Measurements from ENCODE around the gene SOX9. TPM values are rescaled to one million over a fixed set of nuclear protein-coding genes. Genes with fewer than 3 reads are reported as not detected.
"Not testable (repeated sequence)": the region's sequence is repeated elsewhere in the genome, so short reads cannot be mapped to it uniquely, and the experiment has no call there.

Gene SOX9
- polyA plus RNA-seq, 1 donor, result 48.0 TPM

DNA sequence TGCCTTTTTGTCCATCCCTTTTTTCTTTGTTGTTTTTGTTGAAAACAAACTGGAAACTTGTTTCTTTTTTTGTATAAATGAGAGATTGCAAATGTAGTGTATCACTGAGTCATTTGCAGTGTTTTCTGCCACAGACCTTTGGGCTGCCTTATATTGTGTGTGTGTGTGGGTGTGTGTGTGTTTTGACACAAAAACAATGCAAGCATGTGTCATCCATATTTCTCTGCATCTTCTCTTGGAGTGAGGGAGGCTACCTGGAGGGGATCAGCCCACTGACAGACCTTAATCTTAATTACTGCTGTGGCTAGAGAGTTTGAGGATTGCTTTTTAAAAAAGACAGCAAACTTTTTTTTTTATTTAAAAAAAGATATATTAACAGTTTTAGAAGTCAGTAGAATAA lies 4.9 kb downstream of the SOX9 start:
- no peak for DNase-seq
- no peaks in the 10 kb centered on the region for H3K9me3 ChIP-seq (ENCODE audit: control insufficient read depth, low read depth, low read length)
- peaks cover 17% of the 10 kb centered on the region for H3K4me1 ChIP-seq (ENCODE audit: control insufficient read depth, insufficient read depth, low read length)
- peak overlapping the region; percentile 42 for H3K27ac ChIP-seq (ENCODE audit: low read length)
- H3K27me3 ChIP-seq (ENCODE audit: control insufficient read depth, insufficient read depth, low read length), result peaks cover 31% of the 10 kb centered on the region
- no peak overlapping the region for H3K4me3 ChIP-seq (ENCODE audit: low read length)
- H3K36me3 ChIP-seq (ENCODE audit: control insufficient read depth, insufficient read depth, low read length), result peaks cover 7% of the 10 kb centered on the region

DNA sequence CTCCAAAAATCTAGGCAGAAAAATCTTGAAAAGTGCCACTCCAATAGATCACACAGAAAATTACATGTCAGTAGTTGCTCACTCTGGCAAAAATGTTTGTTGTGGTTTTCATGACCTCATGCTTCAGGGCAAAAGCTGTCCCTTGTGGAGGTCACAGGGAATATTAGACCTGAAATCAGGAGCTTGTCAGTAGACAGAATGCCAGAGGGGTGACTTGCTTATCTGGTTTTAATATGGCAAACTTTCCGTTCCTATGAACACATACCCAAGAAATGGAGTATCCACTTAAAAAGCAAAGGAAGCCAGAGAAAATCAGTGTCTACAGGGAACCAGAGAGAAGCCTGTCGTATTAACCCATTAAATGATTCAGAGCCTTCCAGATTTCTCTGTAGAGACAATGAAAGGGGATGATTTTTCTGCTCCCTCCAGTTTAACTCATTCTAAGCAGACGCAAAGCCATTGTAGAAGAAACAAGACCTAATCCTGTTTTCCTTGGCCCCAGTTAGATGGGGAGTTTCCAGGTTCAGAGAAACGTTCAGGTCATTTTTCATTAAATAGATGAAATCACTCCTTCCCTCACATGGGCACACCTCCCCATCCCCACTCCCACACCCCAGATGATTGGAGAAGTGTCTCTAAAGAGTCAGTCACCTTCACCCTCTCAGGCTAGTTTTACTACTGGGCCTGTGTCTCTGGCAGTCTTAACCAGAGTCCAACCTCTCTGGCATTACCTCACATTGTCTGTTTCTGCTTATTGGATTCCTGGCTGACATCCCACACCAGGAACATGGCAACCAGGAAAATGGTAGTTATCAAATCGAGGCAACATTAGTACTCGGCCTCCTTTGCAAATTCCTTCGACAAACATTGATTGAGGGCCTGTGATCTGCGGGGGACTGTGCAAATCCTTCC lies 6.0 kb downstream of the SOX9 start:
- H3K9me3 ChIP-seq (ENCODE audit: control insufficient read depth, low read depth, low read length), result no peaks in the 10 kb centered on the region
- WGBS (ENCODE audit: insufficient coverage, low lambda C conversion rate), result no CpG with 5 or more reads among the region's 8 CpGs
- H3K4me3 ChIP-seq (ENCODE audit: low read length), result no peak overlapping the region
- peak; percentile 57 to 84 for DNase-seq
- peaks cover 17% of the 10 kb centered on the region for H3K4me1 ChIP-seq (ENCODE audit: control insufficient read depth, insufficient read depth, low read length)
- H3K36me3 ChIP-seq (ENCODE audit: control insufficient read depth, insufficient read depth, low read length), result peaks cover 7% of the 10 kb centered on the region
- peak overlapping the region; percentile 42 for H3K27ac ChIP-seq (ENCODE audit: low read length)
- H3K27me3 ChIP-seq (ENCODE audit: control insufficient read depth, insufficient read depth, low read length), result peaks cover 20% of the 10 kb centered on the region

DNA sequence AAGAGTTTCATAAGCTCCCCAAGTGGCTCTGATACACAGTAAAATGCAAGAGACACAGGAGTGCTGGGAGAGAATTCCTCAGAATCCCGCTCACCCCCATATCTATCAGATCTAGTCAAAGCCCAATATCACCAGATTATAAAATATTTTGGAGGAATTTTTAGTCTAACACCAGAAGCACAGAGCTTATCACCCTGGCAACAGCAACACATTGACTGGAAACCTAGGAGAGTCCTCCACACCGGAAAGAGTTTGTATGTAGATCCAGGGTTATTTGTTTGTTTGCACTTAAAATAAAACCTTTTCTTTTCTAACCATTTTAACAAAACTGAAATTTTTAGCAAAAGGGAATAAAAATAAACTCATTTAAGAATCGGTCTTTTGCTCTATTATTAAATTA lies 7.2 kb downstream of the SOX9 start:
- Histone ChIP-seq H3K9me3 (ENCODE audit: control insufficient read depth, low read depth, low read length) (no peaks in the 10 kb centered on the region), H3K4me3 (ENCODE audit: low read length) (no peak overlapping the region), H3K27me3 (ENCODE audit: control insufficient read depth, insufficient read depth, low read length) (peaks cover 10% of the 10 kb centered on the region), H3K36me3 (ENCODE audit: control insufficient read depth, insufficient read depth, low read length) (peaks cover 7% of the 10 kb centered on the region), H3K27ac (ENCODE audit: low read length) (no peak overlapping the region), H3K4me1 (ENCODE audit: control insufficient read depth, insufficient read depth, low read length) (peaks cover 17% of the 10 kb centered on the region)
- no peak for DNase-seq
- no CpG with 5 or more reads among the region's 3 CpGs for WGBS (ENCODE audit: insufficient coverage, low lambda C conversion rate)

DNA sequence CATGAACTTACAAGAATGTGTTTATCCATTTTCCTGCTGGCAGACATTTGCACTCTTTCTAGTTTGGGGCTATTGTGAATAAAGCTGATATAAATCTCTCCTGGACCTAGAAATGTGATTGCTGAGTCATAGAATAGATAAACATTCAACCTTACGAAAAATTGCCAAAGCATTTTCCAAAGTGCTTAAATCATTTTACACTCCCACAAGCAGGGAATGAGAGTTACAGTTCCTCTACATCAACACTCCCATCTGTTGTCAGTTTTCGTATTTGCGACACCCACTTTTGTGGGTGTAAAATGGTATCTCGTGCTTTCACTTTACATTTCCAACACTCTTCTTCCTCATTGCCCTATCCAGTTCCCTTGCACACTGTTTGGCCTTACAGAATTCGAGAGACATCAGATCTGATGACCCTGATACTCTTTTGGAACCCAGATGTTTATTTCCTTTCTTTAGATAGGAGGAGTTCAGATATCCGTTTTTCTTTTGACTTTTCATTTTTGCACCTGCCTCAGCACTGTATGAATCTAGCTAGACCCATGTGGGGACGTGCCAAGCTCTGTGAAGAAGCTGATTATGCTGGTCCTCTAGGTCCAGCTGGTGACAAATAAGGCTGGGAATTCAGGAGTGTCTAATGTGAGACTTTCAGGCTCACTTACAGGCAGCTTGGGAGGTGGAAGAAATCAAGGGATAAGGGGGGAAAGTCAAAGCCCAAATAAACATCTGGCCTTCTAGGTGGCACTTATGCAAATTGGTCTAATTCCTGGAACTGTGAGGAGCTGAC lies 14.0 kb downstream of the SOX9 start:
- 60% methylated on average over 2 of the region's 7 CpGs for WGBS (ENCODE audit: insufficient coverage, low lambda C conversion rate)
- Histone ChIP-seq H3K27ac (ENCODE audit: low read length) (no peak overlapping the region), H3K4me1 (ENCODE audit: control insufficient read depth, insufficient read depth, low read length) (no peaks in the 10 kb centered on the region), H3K27me3 (ENCODE audit: control insufficient read depth, insufficient read depth, low read length) (no peaks in the 10 kb centered on the region), H3K36me3 (ENCODE audit: control insufficient read depth, insufficient read depth, low read length) (no peaks in the 10 kb centered on the region), H3K4me3 (ENCODE audit: low read length) (no peak overlapping the region), H3K9me3 (ENCODE audit: control insufficient read depth, low read depth, low read length) (no peaks in the 10 kb centered on the region)
- DNase-seq, result no peak

DNA sequence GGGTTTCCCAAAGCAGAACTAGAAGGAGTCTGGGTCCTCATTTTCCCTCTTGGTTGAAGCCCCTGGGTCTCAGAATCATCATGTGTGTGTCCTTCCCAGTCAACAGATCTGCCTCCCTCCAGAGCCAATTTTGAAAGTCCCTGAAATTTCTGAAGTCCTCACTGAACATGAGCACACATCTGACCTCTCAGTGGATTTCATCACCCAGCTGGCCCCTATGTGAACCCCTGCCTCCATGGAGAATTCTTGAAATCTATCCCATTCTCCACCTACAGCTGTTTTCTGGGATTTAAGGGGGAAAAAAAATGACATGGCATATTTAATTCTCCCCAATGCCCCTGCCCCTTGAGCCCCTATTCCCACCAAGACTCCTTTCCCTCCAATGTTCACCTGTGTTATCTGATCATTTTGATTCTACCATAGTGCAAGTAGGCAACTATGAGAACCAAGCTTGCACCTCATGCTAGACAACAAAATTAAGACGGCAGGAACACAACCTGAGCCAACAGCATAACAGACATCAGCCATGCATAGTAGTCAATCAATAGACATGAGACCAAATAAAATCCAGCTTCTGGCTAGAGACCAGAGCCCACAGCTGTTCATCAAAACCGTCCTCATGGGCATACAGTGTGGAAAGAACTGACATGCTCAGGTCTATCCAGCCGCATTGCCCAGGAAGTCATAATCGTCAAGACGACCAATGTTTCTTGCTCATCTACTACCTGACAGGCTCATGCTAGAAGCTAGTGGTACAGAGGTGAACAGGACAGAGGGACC lies 14.9 kb downstream of the SOX9 start:
- Histone ChIP-seq H3K9me3 (ENCODE audit: control insufficient read depth, low read depth, low read length) (no peaks in the 10 kb centered on the region), H3K27me3 (ENCODE audit: control insufficient read depth, insufficient read depth, low read length) (no peaks in the 10 kb centered on the region), H3K27ac (ENCODE audit: low read length) (no peak overlapping the region), H3K4me1 (ENCODE audit: control insufficient read depth, insufficient read depth, low read length) (no peaks in the 10 kb centered on the region), H3K4me3 (ENCODE audit: low read length) (no peak overlapping the region), H3K36me3 (ENCODE audit: control insufficient read depth, insufficient read depth, low read length) (no peaks in the 10 kb centered on the region)
- DNase-seq, result no peak
- no CpG with 5 or more reads among the region's 5 CpGs for WGBS (ENCODE audit: insufficient coverage, low lambda C conversion rate)

DNA sequence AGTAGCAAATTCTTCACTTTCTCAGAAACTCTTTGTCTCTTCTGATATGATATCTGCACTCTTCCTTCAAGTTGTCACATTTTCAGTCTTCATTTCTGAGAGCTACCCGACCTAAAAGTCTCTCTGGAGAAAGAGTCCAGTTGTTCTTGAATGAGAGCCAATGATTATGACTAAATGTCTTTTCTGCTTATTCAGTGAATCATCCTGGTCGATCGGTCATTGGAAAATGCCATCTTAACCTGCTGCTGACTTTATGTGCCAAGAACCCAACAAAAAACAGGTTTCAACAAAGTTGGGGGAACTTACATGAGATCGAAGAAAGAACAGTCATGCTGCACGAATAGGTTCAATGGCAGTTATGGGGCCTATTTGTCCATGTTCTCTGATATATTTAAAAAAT lies 15.9 kb downstream of the SOX9 start:
- no peaks in the 10 kb centered on the region for H3K36me3 ChIP-seq (ENCODE audit: control insufficient read depth, insufficient read depth, low read length)
- no peaks in the 10 kb centered on the region for H3K4me1 ChIP-seq (ENCODE audit: control insufficient read depth, insufficient read depth, low read length)
- H3K27me3 ChIP-seq (ENCODE audit: control insufficient read depth, insufficient read depth, low read length), result no peaks in the 10 kb centered on the region
- no peak overlapping the region for H3K4me3 ChIP-seq (ENCODE audit: low read length)
- H3K27ac ChIP-seq (ENCODE audit: low read length), result no peak overlapping the region
- DNase-seq, result no peak
- no peaks in the 10 kb centered on the region for H3K9me3 ChIP-seq (ENCODE audit: control insufficient read depth, low read depth, low read length)
- WGBS (ENCODE audit: insufficient coverage, low lambda C conversion rate), result no CpG with 5 or more reads among the region's 5 CpGs

DNA sequence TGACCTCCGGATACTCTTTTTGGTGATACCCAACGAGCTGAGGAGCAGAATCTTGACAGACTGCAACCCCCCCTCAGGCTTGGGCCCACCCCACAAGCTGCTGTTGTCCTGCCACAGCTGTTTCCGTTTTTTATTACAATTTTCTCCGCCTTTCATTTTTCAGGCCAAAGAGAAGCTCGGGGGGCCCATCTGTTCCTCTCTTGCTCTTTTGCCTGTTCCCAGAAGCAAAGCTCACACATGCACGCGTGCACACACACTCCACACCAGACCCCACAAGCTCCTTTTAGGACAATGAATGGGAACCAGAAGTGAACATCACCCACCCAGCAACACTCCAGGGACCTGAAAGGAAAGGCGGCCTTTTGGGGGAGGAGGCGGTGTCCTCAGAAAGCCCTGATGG lies 16.3 kb downstream of the SOX9 start:
- Histone ChIP-seq H3K27ac (ENCODE audit: low read length) (no peak overlapping the region), H3K27me3 (ENCODE audit: control insufficient read depth, insufficient read depth, low read length) (no peaks in the 10 kb centered on the region), H3K4me3 (ENCODE audit: low read length) (no peak overlapping the region), H3K4me1 (ENCODE audit: control insufficient read depth, insufficient read depth, low read length) (no peaks in the 10 kb centered on the region), H3K36me3 (ENCODE audit: control insufficient read depth, insufficient read depth, low read length) (no peaks in the 10 kb centered on the region), H3K9me3 (ENCODE audit: control insufficient read depth, low read depth, low read length) (no peaks in the 10 kb centered on the region)
- WGBS (ENCODE audit: insufficient coverage, low lambda C conversion rate), result 89% methylated on average over 4 of the region's 9 CpGs
- DNase-seq, result no peak

DNA sequence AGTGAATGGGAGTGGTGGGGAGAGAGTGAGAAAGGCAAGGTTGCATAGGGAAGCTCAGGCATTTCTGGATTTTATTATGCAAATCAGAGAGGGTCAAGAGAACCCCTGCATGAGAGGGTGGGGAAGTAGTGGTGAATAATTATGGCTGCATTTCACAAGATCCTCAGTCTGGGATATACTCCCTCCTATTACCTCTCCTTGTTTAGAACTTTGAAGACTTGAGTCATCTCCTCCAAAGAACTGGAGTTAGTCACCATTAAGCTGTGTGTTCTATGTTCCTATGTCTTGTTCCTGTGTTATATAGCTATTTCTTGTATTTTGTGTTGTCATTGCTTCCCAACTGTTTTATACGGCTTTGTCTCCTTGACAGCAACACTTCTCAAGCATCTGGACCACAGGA lies 18.4 kb downstream of the SOX9 start:
- H3K4me3 ChIP-seq (ENCODE audit: low read length), result no peak overlapping the region
- H3K27me3 ChIP-seq (ENCODE audit: control insufficient read depth, insufficient read depth, low read length), result no peaks in the 10 kb centered on the region
- H3K4me1 ChIP-seq (ENCODE audit: control insufficient read depth, insufficient read depth, low read length), result peaks cover 12% of the 10 kb centered on the region
- no peaks in the 10 kb centered on the region for H3K9me3 ChIP-seq (ENCODE audit: control insufficient read depth, low read depth, low read length)
- 88% methylated on average over 1 of the region's 1 CpG for WGBS (ENCODE audit: insufficient coverage, low lambda C conversion rate)
- no peaks in the 10 kb centered on the region for H3K36me3 ChIP-seq (ENCODE audit: control insufficient read depth, insufficient read depth, low read length)
- no peak overlapping the region for H3K27ac ChIP-seq (ENCODE audit: low read length)
- no peak for DNase-seq

DNA sequence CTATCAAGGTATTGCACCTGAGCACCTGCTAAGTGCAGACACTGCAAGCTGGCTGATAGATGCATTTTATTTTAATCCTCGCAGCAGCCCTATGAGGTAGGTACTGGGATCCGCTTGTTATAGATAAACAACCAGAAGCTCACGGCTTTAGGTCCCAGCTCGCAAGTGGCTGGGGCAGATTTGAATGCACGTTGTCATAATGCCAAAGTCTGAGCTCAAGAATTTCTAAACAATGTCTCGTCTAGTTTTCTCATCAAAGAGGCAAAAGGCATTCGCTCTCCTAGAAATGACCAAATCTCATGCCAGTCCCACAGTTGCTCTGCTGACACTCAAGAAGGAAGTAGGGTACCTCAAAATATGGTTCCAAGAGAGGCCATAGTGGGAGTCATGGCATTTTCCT lies 20.5 kb downstream of the SOX9 start:
- 94% methylated on average over 3 of the region's 7 CpGs for WGBS (ENCODE audit: insufficient coverage, low lambda C conversion rate)
- DNase-seq, result no peak
- no peaks in the 10 kb centered on the region for H3K9me3 ChIP-seq (ENCODE audit: control insufficient read depth, low read depth, low read length)
- no peaks in the 10 kb centered on the region for H3K36me3 ChIP-seq (ENCODE audit: control insufficient read depth, insufficient read depth, low read length)
- H3K4me1 ChIP-seq (ENCODE audit: control insufficient read depth, insufficient read depth, low read length), result peaks cover 12% of the 10 kb centered on the region
- H3K27ac ChIP-seq (ENCODE audit: low read length), result no peak overlapping the region
- no peaks in the 10 kb centered on the region for H3K27me3 ChIP-seq (ENCODE audit: control insufficient read depth, insufficient read depth, low read length)
- H3K4me3 ChIP-seq (ENCODE audit: low read length), result no peak overlapping the region

DNA sequence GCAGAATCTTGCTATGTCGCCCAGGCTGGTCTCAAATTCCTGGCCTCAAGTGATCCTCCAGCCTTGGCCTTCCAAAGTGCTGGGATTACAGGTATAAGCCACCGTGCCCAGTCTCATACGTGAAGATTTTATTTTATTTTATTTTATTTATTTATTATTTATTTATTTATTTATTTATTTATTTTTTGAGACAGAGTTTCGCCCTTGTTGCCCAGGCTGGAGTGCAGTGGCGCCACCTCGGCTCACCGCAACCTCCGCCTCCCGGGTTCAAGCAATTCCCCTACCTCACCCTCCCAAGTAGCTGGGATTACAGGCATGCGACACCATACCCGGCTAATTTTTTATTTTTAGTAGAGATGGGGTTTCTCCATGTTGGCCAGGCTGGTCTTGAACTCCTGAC lies 21.3 kb downstream of the SOX9 start:
- 100% methylated on average over 1 of the region's 11 CpGs for WGBS (ENCODE audit: insufficient coverage, low lambda C conversion rate)
- H3K36me3 ChIP-seq (ENCODE audit: control insufficient read depth, insufficient read depth, low read length); H3K9me3 ChIP-seq (ENCODE audit: control insufficient read depth, low read depth, low read length); DNase-seq; H3K4me3 ChIP-seq (ENCODE audit: low read length); H3K27me3 ChIP-seq (ENCODE audit: control insufficient read depth, insufficient read depth, low read length); H3K27ac ChIP-seq (ENCODE audit: low read length): not testable (repeated sequence)
- peaks cover 12% of the 10 kb centered on the region for H3K4me1 ChIP-seq (ENCODE audit: control insufficient read depth, insufficient read depth, low read length)

All from large intestine (tissue), 3 donors.